ACHN (cell line): ENCODE data around the gene IL26.

Experiments used
- DNase-seq: peaks from one replicate; pipeline ENCODE4 v3.0.0-alpha.2; 2015
- in situ Hi-C: cut with HindIII; loops from 2 replicates; pipeline ENCODE4 v1.10.0; 2017; ENCODE audit warnings: low sequenced_read_pairs, low pct_ligation_motif_present, low pct_unique_long_range_greater_than_20kb

Gene IL26

GRCh38 chr12:68225576-68226476 is at the start of gene IL26:
Gene IL26 (minus strand): TSS chr12:68225810. CDS start chr12:68225756, 54 bp downstream.
- in situ Hi-C loops = no loop called here
- no peak for DNase-seq

- in situ Hi-C loops = no loop called here
- no peak for DNase-seq
These were observed 47.1 kb upstream of the IL26 start for GRCh38 chr12:68272732-68273131.

GRCh38 chr12:68271346-68271745 is 45.7 kb upstream of the IL26 start:
- in situ Hi-C loops = no loop called here
- DNase-seq = no peak

- in situ Hi-C loops = no loop called here
- DNase-seq = peak; percentile 45
These were observed 44.7 kb upstream of the IL26 start for GRCh38 chr12:68270358-68270757.

- in situ Hi-C loops = no loop called here
- DNase-seq = no peak
These were observed 44.2 kb upstream of the IL26 start for GRCh38 chr12:68269779-68270178.

- no peak for DNase-seq
- in situ Hi-C loops = no loop called here
These were observed 43.4 kb upstream of the IL26 start for GRCh38 chr12:68268967-68269366.

- DNase-seq = no peak
- in situ Hi-C loops = no loop called here
These were observed 42.3 kb upstream of the IL26 start for GRCh38 chr12:68267892-68268396.

- in situ Hi-C loops = no loop called here
- no peak for DNase-seq
These were observed 39.2 kb upstream of the IL26 start for GRCh38 chr12:68264857-68265256.

GRCh38 chr12:68264158-68264855 is 38.7 kb upstream of the IL26 start:
- in situ Hi-C loops = no loop called here
- DNase-seq = no peak

- no peak for DNase-seq
- in situ Hi-C loops = no loop called here
These were observed 37.8 kb upstream of the IL26 start for GRCh38 chr12:68263366-68263765.

GRCh38 chr12:68261896-68262295 is 36.3 kb upstream of the IL26 start:
- in situ Hi-C loops = no loop called here
- DNase-seq = no peak

- in situ Hi-C loops = no loop called here
- DNase-seq = no peak
These were observed 34.5 kb upstream of the IL26 start for GRCh38 chr12:68260153-68260552.

- peak; percentile 79 for DNase-seq
- in situ Hi-C loops = no loop called here
These were observed 33.8 kb upstream of the IL26 start for GRCh38 chr12:68259318-68259940.

GRCh38 chr12:68253504-68253903 is 27.9 kb upstream of the IL26 start, which contains the start of gene IL22:
Gene IL22 (minus strand): TSS chr12:68253604. CDS start chr12:68253448, 156 bp downstream.
- DNase-seq = no peak
- in situ Hi-C loops = no loop called here

GRCh38 chr12:68252077-68252476 is 26.5 kb upstream of the IL26 start:
- DNase-seq = no peak
- in situ Hi-C loops = no loop called here

- in situ Hi-C loops = no loop called here
- no peak for DNase-seq
These were observed 24.8 kb upstream of the IL26 start for GRCh38 chr12:68250454-68250853.

GRCh38 chr12:68247785-68248184 is 22.2 kb upstream of the IL26 start:
- in situ Hi-C loops = no loop called here
- DNase-seq = no peak

GRCh38 chr12:68246350-68246749 is 20.7 kb upstream of the IL26 start:
- in situ Hi-C loops = no loop called here
- DNase-seq = no peak
